Karpas-422 (cell line): ENCODE data around the gene TCAP. TPM values are rescaled to one million over a fixed set of nuclear protein-coding genes. Genes with fewer than 3 reads are reported as not detected.
A peak's percentile ranks its signal among the peaks of the same experiment; 100 is the strongest.

Experiments used
- DNase-seq: peaks from one replicate; pipeline ENCODE4 v3.0.0-alpha.2; 2015
- H2AFZ ChIP-seq: fragments of 200-600 bp; sonication (generic); 2 replicates; pipeline ENCODE4 v1.6.1; 2014; ENCODE audit warnings: antibody characterized with exemption, low read length, mixed read lengths
- H3K27ac ChIP-seq: fragments of 200-600 bp; sonication (generic); 2 replicates; pipeline ENCODE4 v1.5.1; 2014; ENCODE audit warnings: mild to moderate bottlenecking, low read length, moderate library complexity
- H3K27me3 ChIP-seq: fragments of 200-600 bp; sonication (generic); 2 replicates; pipeline ENCODE4 v1.6.1; 2014; ENCODE audit warnings: low read length, mixed read lengths
- H3K36me3 ChIP-seq: fragments of 200-600 bp; sonication (generic); 2 replicates; pipeline ENCODE4 v1.6.1; 2014; ENCODE audit warnings: low read length, mixed read lengths; ENCODE audit not compliant: insufficient read depth
- H3K4me1 ChIP-seq: fragments of 200-600 bp; sonication (generic); 2 replicates; pipeline ENCODE4 v1.6.1; 2014; ENCODE audit warnings: mild to moderate bottlenecking, low read length, mixed read lengths
- H3K4me2 ChIP-seq: fragments of 200-600 bp; sonication (generic); 2 replicates; pipeline ENCODE4 v1.6.1; 2014; ENCODE audit warnings: low read length, low read depth, mild to moderate bottlenecking; ENCODE audit not compliant: poor library complexity, severe bottlenecking
- H3K4me3 ChIP-seq: fragments of 200-600 bp; sonication (generic); 2 replicates; pipeline ENCODE4 v1.5.1; 2014; ENCODE audit warnings: mild to moderate bottlenecking, antibody characterized with exemption, low read length, mixed read lengths
- H3K79me2 ChIP-seq: fragments of 200-600 bp; sonication (generic); 2 replicates; pipeline ENCODE4 v1.6.1; 2014; ENCODE audit warnings: mild to moderate bottlenecking, low read length, mixed read lengths
- H3K9ac ChIP-seq: fragments of 200-600 bp; sonication (generic); 2 replicates; pipeline ENCODE4 v1.6.0; 2014; ENCODE audit warnings: low read length
- H3K9me2 ChIP-seq: fragments of 200-600 bp; sonication (generic), shearing (Covaris generic); replicated peaks from 2 replicates; pipeline ENCODE4 v1.6.0; 2014; ENCODE audit warnings: mild to moderate bottlenecking, low read length, moderate library complexity; ENCODE audit not compliant: insufficient read depth
- H3K9me3 ChIP-seq: fragments of 300-700, 200-600 bp; sonication (generic); 2 replicates; pipeline ENCODE4 v1.6.1; 2014; ENCODE audit warnings: low read length, mixed read lengths
- H4K20me1 ChIP-seq: fragments of 200-600 bp; sonication (generic); 2 replicates; pipeline ENCODE4 v1.6.1; 2014; ENCODE audit warnings: mild to moderate bottlenecking, antibody characterized with exemption, low read length, low read depth; ENCODE audit not compliant: insufficient read depth
- total RNA-seq: library from RNA; depleted of rRNA; stranded (reverse); fragments of >200 nt; shearing (Covaris generic); gene quantifications from 2 replicates; pipeline ENCODE4 v1.2.3, GENCODE V29; 2014; ENCODE audit warnings: low replicate concordance

TCAP gene
- total RNA-seq, 1 experiment from 2014 or later = 1.5 TPM

DNA sequence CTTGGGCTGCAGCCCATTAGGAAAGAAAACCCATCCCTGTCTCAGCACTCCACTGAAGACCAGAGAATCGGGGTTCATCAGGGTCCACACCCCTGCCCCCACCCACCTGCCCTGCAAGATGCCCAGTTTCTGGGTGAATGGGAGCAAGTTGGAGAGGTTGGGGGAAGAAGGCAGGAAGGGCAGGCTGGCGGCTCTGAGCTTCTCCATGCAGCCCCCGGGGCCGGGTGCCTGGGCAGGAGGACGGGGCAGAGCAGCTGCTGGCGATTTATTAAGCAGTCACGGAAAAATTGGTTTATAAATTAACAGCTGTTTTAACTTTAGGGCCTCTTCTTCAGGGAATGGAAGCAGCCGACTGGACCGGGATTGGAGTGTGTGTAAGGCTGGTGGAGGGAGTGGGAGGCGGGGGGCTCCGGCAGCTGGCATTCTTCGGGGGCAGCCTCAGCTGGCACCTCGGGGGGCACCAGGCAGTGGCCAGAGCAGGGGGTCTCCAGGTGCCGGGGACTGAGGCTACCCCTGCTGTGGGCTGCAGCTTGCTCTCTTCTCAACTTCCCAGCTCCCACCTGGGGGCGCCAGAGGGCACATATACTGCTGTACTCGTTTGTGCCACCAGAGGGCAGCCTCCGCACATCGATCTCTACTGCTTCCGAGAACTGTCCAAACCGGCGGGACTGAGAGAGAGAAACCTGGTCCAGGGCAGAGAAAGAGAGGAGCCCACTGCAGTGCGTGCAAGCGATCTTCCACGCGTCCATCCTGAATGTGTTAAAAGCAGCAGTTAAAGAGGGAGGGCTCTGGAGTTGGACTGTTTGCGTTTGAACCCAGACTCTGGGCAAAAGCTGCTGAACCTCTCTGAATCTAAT is 43.4 kb upstream of the TCAP start:
- Histone ChIP-seq H3K9ac (peak overlapping the region; percentile 73), H3K36me3 (no peaks in the 10 kb centered on the region), H4K20me1 (no peaks in the 10 kb centered on the region), H2AFZ (peak overlapping the region; percentile 99), H3K79me2 (no peaks in the 10 kb centered on the region), H3K4me3 (peak overlapping the region; percentile 67; the same call in 1 of the 2 replicates), H3K4me2 (peak overlapping the region; percentile 96), H3K9me3 (no peaks in the 10 kb centered on the region), H3K27me3 (0 out of 2 replicates have a peak, but pooled peaks cover 4% of the 10 kb centered on the region), H3K27ac (peak overlapping the region; percentile 73), H3K4me1 (peaks cover 44% of the 10 kb centered on the region), H3K9me2 (no peaks in the 10 kb centered on the region)
- DNase-seq = peak; percentile 95

- Histone ChIP-seq H3K27ac (peak overlapping the region; percentile 73), H3K4me1 (peaks cover 40% of the 10 kb centered on the region), H3K9ac (peak overlapping the region; percentile 73), H3K4me2 (peak overlapping the region; percentile 96), H2AFZ (peak overlapping the region; percentile 99), H4K20me1 (no peaks in the 10 kb centered on the region), H3K79me2 (no peaks in the 10 kb centered on the region), H3K9me3 (no peaks in the 10 kb centered on the region), H3K27me3 (0 out of 2 replicates have a peak, but pooled peaks cover 4% of the 10 kb centered on the region), H3K9me2 (no peaks in the 10 kb centered on the region), H3K4me3 (peak overlapping the region; percentile 67; the same call in 1 of the 2 replicates), H3K36me3 (no peaks in the 10 kb centered on the region)
- DNase-seq = peak; percentile 69
Measured at GRCh38 chr17:39622380-39623006, 42.7 kb upstream of the TCAP start.

- peak; percentile 96 for DNase-seq
- H3K4me2 ChIP-seq = peak overlapping the region; percentile 66
- H3K9me3 ChIP-seq = no peaks in the 10 kb centered on the region
- H3K9me2 ChIP-seq = no peaks in the 10 kb centered on the region
- H3K79me2 ChIP-seq = no peaks in the 10 kb centered on the region
- 0 out of 2 replicates have a peak, but pooled peaks cover 4% of the 10 kb centered on the region for H3K27me3 ChIP-seq
- H3K9ac ChIP-seq = peak overlapping the region; percentile 48
- H3K27ac ChIP-seq = no peak overlapping the region
- H3K36me3 ChIP-seq = no peaks in the 10 kb centered on the region
- H3K4me3 ChIP-seq = 0 out of 2 replicates have a peak overlapping the region, but pooled peaks have one; percentile 50
- no peaks in the 10 kb centered on the region for H4K20me1 ChIP-seq
- H2AFZ ChIP-seq = peak overlapping the region; percentile 61; the same call in 1 of the 2 replicates
- H3K4me1 ChIP-seq = peaks cover 42% of the 10 kb centered on the region
Measured at GRCh38 chr17:39623356-39623950, 41.7 kb upstream of the TCAP start.

DNA sequence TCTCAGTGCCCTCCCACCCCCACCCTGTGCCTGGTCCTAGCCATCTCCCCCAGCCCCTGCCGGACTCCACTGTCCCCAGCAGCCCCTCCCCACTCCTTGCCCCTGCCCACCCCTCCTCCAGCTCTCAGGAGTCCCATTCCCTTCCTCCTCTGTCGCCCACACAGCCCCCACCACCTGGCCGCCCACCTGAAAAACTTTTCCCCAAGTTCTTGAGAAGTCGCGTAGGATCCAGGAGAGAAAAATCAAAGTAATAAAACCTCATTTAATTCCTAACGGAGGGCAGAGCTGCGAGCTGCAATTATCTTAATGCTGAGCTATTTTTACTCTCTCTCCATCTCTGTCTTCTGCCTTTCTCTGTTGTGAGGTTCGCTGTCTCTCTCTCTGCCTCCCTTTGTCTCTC is 40.8 kb upstream of the TCAP start:
- H3K27ac ChIP-seq = no peak overlapping the region
- H3K4me2 ChIP-seq = peak overlapping the region; percentile 66
- H3K9me3 ChIP-seq = no peaks in the 10 kb centered on the region
- H3K79me2 ChIP-seq = no peaks in the 10 kb centered on the region
- H3K4me3 ChIP-seq = no peak overlapping the region
- no peak for DNase-seq
- peaks cover 43% of the 10 kb centered on the region for H3K4me1 ChIP-seq
- no peak overlapping the region for H3K9ac ChIP-seq
- no peaks in the 10 kb centered on the region for H3K36me3 ChIP-seq
- H3K27me3 ChIP-seq = no peaks in the 10 kb centered on the region
- no peaks in the 10 kb centered on the region for H4K20me1 ChIP-seq
- no peak overlapping the region for H2AFZ ChIP-seq
- no peaks in the 10 kb centered on the region for H3K9me2 ChIP-seq

DNA sequence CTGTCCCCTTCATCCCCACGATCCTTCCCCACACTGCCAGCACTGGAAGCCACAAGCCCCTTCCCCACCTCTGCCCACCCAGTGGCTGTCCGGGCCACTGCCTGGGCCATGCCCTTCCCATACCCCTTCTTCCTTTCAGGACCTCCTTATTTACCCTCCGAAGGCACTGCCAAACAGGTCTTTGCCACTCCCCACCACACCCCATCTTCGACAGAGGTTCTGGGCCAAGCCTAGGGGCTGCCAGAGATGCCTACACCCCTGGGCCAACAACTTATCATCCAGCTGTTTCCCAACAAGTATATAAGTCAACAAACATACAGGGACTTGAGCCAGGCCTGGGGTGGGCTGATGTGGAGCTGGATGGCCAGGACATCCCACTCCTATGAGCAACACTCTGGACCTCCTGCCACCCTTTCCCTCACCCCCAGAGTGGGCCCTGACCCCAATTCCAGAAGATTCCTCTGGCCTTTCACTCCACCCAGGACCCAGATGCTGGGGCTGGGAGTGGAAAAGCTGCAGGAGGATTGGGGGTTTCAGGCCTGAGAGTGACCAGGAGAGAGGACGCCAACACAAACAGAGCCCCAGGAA is 39.9 kb upstream of the TCAP start:
- Histone ChIP-seq H3K4me2 (no peak overlapping the region), H2AFZ (no peak overlapping the region), H4K20me1 (no peaks in the 10 kb centered on the region), H3K9me2 (no peaks in the 10 kb centered on the region), H3K27me3 (no peaks in the 10 kb centered on the region), H3K4me1 (peaks cover 44% of the 10 kb centered on the region), H3K36me3 (no peaks in the 10 kb centered on the region), H3K79me2 (no peaks in the 10 kb centered on the region), H3K9me3 (no peaks in the 10 kb centered on the region), H3K4me3 (no peak overlapping the region), H3K9ac (no peak overlapping the region), H3K27ac (no peak overlapping the region)
- no peak for DNase-seq

DNA sequence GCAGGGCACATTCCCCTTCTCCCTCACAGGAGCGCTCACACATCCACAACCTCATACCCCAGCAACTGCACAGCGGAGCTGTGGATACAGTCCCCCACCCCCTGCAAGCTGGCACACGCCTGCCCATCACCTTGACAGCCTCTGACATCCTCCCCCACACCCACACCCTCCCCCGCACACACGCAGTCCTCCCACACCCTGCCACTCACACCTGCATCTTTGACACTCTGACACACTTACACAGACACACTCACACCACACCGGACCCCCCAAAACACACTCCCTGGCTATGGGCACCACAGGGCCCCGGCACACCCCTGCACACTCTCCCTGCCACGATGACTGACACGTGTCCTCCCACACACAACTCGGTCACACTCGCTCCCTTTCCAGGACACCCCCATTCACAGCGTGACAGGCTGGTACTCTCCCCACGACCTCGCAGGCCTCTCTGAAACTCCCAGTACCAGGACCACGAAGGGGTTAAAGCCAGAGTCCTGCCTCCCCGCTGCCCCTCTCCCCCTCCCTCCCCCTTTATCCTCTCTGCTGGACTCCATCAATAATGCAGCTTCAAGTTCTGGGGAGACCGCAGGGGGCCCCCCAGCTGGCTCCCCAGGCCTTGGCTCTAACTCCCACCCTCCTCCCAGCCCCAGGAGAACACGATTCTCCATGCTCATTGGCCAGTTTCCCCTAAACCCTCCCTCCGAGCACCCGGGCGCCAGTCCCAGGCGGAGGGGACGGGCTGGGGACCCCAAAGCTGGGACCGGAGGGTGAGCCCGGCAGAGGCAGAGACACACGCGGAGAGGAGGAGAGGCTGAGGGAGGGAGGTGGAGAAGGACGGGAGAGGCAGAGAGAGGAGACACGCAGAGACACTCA is 38.7 kb upstream of the TCAP start, which contains the start of gene PPP1R1B:
Gene PPP1R1B (plus strand): TSS at position 782 of the 876 bp plus-strand sequence. CDS start 441 bp downstream, outside the sequence.
- DNase-seq = no peak
- Histone ChIP-seq H3K79me2 (no peaks in the 10 kb centered on the region), H2AFZ (no peak within 1 kb of the TSS), H3K4me1 (peaks cover 47% of the 10 kb centered on the region), H3K9me3 (no peaks in the 10 kb centered on the region), H3K27me3 (no peaks in the 10 kb centered on the region), H3K4me2 (no peak within 1 kb of the TSS), H3K4me3 (no peak within 1 kb of the TSS), H3K9me2 (no peaks in the 10 kb centered on the region), H3K9ac (no peak within 1 kb of the TSS), H4K20me1 (no peaks in the 10 kb centered on the region), H3K36me3 (no peaks in the 10 kb centered on the region), H3K27ac (no peak within 1 kb of the TSS)

GRCh38 chr17:39627047-39627711 is 38.0 kb upstream of the TCAP start:
- Histone ChIP-seq H3K4me1 (peaks cover 50% of the 10 kb centered on the region), H3K27me3 (no peaks in the 10 kb centered on the region), H3K4me2 (no peak overlapping the region), H4K20me1 (no peaks in the 10 kb centered on the region), H3K9me2 (no peaks in the 10 kb centered on the region), H3K9me3 (no peaks in the 10 kb centered on the region), H2AFZ (no peak overlapping the region), H3K36me3 (no peaks in the 10 kb centered on the region), H3K27ac (no peak overlapping the region), H3K79me2 (no peaks in the 10 kb centered on the region), H3K9ac (no peak overlapping the region), H3K4me3 (no peak overlapping the region)
- no peak for DNase-seq
